ENCODE measurements around the gene ATP1B3. TPM values are rescaled to one million over a fixed set of nuclear protein-coding genes. Genes with fewer than 3 reads are reported as not detected.

Gene ATP1B3
- total RNA-seq, 1 donor from 2014 or later = 103 TPM

GRCh38 chr3:141945726-141946485, 69.5 kb downstream of the ATP1B3 start:
- no peak overlapping the region for H3K4me3 Mint-ChIP-seq (ENCODE audit: low read depth)
- H3K4me1 Mint-ChIP-seq (ENCODE audit: low read depth) = peaks cover 6% of the 10 kb centered on the region
- DNase-seq (ENCODE audit: low spot score, unreplicated experiment) = no peak
- H3K27ac Mint-ChIP-seq = no peak overlapping the region
- TF ChIP-seq CTCF (IDR thresholded peaks at IDR 0.05; ENCODE audit: unreplicated experiment) = no peak
- H3K36me3 Mint-ChIP-seq (ENCODE audit: insufficient read depth) = peaks cover 11% of the 10 kb centered on the region
- peaks cover 5% of the 10 kb centered on the region for H3K9me3 Mint-ChIP-seq (ENCODE audit: low read depth)
- no peaks in the 10 kb centered on the region for H3K27me3 Mint-ChIP-seq

GRCh38 chr3:141949399-141949798, 73.0 kb downstream of the ATP1B3 start:
- Mint-ChIP-seq H3K9me3 (ENCODE audit: low read depth) (no peaks in the 10 kb centered on the region), H3K27ac (no peak overlapping the region), H3K4me3 (ENCODE audit: low read depth) (no peak overlapping the region), H3K27me3 (no peaks in the 10 kb centered on the region), H3K36me3 (ENCODE audit: insufficient read depth) (peaks cover 14% of the 10 kb centered on the region), H3K4me1 (ENCODE audit: low read depth) (peaks cover 1% of the 10 kb centered on the region)
- no peak for TF ChIP-seq CTCF (IDR thresholded peaks at IDR 0.05; ENCODE audit: unreplicated experiment)
- DNase-seq (ENCODE audit: low spot score, unreplicated experiment) = no peak

DNA sequence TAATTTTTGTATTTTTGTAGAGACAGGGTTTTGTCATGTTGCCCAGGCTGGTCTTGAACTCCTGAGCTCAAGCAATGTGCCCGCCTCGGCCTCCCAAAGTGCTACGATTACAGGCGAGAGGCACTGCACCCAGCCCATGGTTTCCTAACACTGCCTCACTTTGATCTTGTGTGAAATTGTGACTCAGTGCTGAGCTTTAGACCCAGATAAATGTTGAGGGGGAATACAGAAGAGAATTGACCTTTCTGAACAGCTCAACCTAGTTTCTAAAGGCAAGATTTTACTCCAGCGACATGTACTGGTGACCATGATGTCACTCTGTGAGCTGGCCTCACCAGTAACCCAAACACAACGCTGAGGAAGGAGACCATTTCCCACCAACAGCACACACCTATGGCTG, 73.5 kb downstream of the ATP1B3 start:
- Mint-ChIP-seq H3K4me3 (ENCODE audit: low read depth) (no peak overlapping the region), H3K9me3 (ENCODE audit: low read depth) (no peaks in the 10 kb centered on the region), H3K27me3 (no peaks in the 10 kb centered on the region), H3K27ac (no peak overlapping the region), H3K4me1 (ENCODE audit: low read depth) (peaks cover 1% of the 10 kb centered on the region), H3K36me3 (ENCODE audit: insufficient read depth) (peaks cover 14% of the 10 kb centered on the region)
- no peak for TF ChIP-seq CTCF (IDR thresholded peaks at IDR 0.05; ENCODE audit: unreplicated experiment)
- no peak for DNase-seq (ENCODE audit: low spot score, unreplicated experiment)

DNA sequence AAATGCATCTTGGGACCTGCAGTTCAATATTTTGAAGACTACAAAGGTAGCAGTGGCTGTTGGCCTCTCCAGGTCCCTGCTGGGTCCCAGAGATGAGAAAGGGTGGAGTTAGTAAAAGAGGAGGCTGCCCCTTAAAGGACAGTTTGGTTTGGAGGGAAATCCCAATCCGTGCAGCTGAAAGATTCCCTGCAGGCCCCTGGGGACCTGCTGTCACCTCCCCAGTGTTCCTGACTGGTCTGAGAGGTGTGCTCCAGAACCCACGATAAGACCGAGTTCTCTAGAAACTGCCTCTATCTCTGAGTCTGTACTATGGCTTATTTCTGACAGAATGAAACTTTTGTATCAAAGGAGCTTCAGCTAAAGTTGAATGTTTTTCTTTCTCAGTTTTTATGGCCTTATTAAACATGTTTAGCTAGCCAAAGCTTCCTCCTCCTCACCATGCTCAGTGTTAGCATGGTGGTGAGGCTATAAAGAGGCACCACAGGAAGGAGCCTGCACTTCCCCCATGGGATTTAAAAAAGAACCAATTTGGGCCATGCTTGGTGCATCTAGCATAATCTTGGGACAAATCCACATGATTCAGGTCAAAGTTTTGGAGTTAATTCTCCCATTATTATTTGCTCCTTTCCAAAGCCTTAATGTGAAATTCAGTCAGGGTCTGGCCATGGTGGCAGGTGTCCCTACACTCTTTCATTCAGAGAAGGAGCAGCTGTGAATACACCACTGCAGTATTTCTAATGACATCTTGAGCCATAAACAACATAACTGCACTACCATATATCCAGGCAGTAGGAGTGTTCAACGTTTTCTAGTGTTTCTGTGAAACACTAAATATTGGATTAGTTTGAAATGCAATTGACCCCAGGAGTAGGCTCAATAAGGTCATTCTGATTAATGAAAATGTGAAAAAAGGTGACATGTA, 74.4 kb downstream of the ATP1B3 start:
- no peaks in the 10 kb centered on the region for H3K9me3 Mint-ChIP-seq (ENCODE audit: low read depth)
- peaks cover 1% of the 10 kb centered on the region for H3K4me1 Mint-ChIP-seq (ENCODE audit: low read depth)
- TF ChIP-seq CTCF (IDR thresholded peaks at IDR 0.05; ENCODE audit: unreplicated experiment) = no peak
- H3K4me3 Mint-ChIP-seq (ENCODE audit: low read depth) = no peak overlapping the region
- H3K27me3 Mint-ChIP-seq = no peaks in the 10 kb centered on the region
- DNase-seq (ENCODE audit: low spot score, unreplicated experiment) = no peak
- peaks cover 14% of the 10 kb centered on the region for H3K36me3 Mint-ChIP-seq (ENCODE audit: insufficient read depth)
- no peak overlapping the region for H3K27ac Mint-ChIP-seq

GRCh38 chr3:141952611-141953010, 76.2 kb downstream of the ATP1B3 start:
- Mint-ChIP-seq H3K36me3 (ENCODE audit: insufficient read depth) (peaks cover 17% of the 10 kb centered on the region), H3K27me3 (no peaks in the 10 kb centered on the region), H3K9me3 (ENCODE audit: low read depth) (no peaks in the 10 kb centered on the region), H3K4me1 (ENCODE audit: low read depth) (peaks cover 1% of the 10 kb centered on the region), H3K4me3 (ENCODE audit: low read depth) (no peak overlapping the region), H3K27ac (no peak overlapping the region)
- TF ChIP-seq CTCF (IDR thresholded peaks at IDR 0.05; ENCODE audit: unreplicated experiment) = no peak
- no peak for DNase-seq (ENCODE audit: low spot score, unreplicated experiment)

Data from progenitor cell of endocrine pancreas (in vitro differentiated cells).